HG02981 (cell line): Measurements from ENCODE around the gene HNRNPL.
A peak's percentile ranks its signal among the peaks of the same experiment; 100 is the strongest.
"Not testable (repeated sequence)": the region's sequence is repeated elsewhere in the genome, so short reads cannot be mapped to it uniquely, and the experiment has no call there.

Experiments
- ATAC-seq: cut with Tn5 transposase; IDR thresholded peaks from one replicate; pipeline ENCODE4 v1.9.1; 2021; ENCODE audit warnings: mild to moderate bottlenecking, moderate library complexity; ENCODE audit not compliant: unreplicated experiment

The HNRNPL gene

GRCh38 chr19:38803543-38803942 lies 46.2 kb downstream of the HNRNPL start:
- no peak for ATAC-seq

- no peak for ATAC-seq
Measured at GRCh38 chr19:38801359-38802095, 48.3 kb downstream of the HNRNPL start.

- no peak for ATAC-seq
Measured at GRCh38 chr19:38800577-38801347, 49.0 kb downstream of the HNRNPL start.

GRCh38 chr19:38799104-38799503 lies 50.7 kb downstream of the HNRNPL start:
- ATAC-seq, result no peak

GRCh38 chr19:38797781-38798180 lies 52.0 kb downstream of the HNRNPL start:
- ATAC-seq, result not testable (repeated sequence)

GRCh38 chr19:38796154-38796553 lies 53.6 kb downstream of the HNRNPL start:
- ATAC-seq, result no peak

GRCh38 chr19:38795549-38795948 lies 54.2 kb downstream of the HNRNPL start:
- no peak for ATAC-seq

GRCh38 chr19:38793671-38794070 lies 56.1 kb downstream of the HNRNPL start:
- ATAC-seq, result no peak

GRCh38 chr19:38793177-38793576 lies 56.6 kb downstream of the HNRNPL start:
- ATAC-seq, result no peak

- no peak for ATAC-seq
Measured at GRCh38 chr19:38792250-38793111, 57.3 kb downstream of the HNRNPL start.

- ATAC-seq, result peak; percentile 50
Measured at GRCh38 chr19:38791451-38792064, 58.2 kb downstream of the HNRNPL start.

- not testable (repeated sequence) for ATAC-seq
Measured at GRCh38 chr19:38790507-38791403, 59.0 kb downstream of the HNRNPL start.

GRCh38 chr19:38788478-38789243 lies 61.1 kb downstream of the HNRNPL start, which contains the start of gene LGALS7B:
Gene LGALS7B (plus strand): TSS chr19:38789200. CDS start chr19:38789227, 27 bp downstream.
- no peak for ATAC-seq

GRCh38 chr19:38786572-38787265 lies 63.1 kb downstream of the HNRNPL start:
- no peak for ATAC-seq
